Prostate gland (tissue), 2 donors: ENCODE results near the gene ADD3.

Experiments
- CTCF ChIP-seq, 4 experiments: fragments of 200-600 bp in 2 of 4; fragments of 450-650 bp in 2 of 4; sonication (generic) in 2 of 4; IDR thresholded peaks; 1 replicate in 3 of 4; 2 replicates in 1 of 4; pipeline ENCODE4 v1.5.1; 2016 to 2019; ENCODE audit warnings: antibody characterized with exemption in 4 of 4, mild to moderate bottlenecking in 2 of 4, moderate library complexity in 2 of 4
- POLR2A ChIP-seq: fragments of 450-650 bp; IDR thresholded peaks from one replicate; pipeline ENCODE4 v1.6.1; 2016; ENCODE audit warnings: antibody characterized with exemption, mild to moderate bottlenecking

- TF ChIP-seq CTCF (IDR thresholded peaks at IDR 0.05): no peak
- no peak for TF ChIP-seq POLR2A
Observed at GRCh38 chr10:109967739-109968088, 40.1 kb upstream of the ADD3 start.
